ENCODE measurements around the gene WNT6.

WNT6 gene

DNA sequence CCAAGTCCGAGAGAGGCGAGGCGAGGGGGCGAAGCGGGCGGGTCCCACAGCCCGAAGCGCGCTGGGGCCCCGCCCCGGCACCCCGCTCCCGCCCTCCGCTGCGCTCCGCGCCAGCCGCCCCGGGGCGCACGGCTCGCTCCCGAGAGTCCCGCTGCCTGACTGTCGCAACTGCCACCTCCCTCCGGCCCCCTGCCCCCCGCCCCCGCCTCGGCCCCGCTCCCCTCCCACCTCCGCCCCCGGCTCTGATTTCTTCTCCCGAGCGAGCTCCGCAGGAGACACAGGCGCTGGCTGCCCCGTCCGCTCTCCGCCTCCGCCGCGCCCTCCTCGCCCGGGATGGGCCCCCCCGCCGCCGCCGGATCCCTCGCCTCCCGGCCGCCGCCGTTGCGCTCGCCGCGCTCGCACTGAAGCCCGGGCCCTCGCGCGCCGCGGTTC, at the start of gene WNT6:
TSS of gene WNT6 (plus strand) at position 250 of the 432 bp plus-strand sequence. CDS start 233 bp downstream, outside the sequence.
- no peak for FAIRE-seq

DNA sequence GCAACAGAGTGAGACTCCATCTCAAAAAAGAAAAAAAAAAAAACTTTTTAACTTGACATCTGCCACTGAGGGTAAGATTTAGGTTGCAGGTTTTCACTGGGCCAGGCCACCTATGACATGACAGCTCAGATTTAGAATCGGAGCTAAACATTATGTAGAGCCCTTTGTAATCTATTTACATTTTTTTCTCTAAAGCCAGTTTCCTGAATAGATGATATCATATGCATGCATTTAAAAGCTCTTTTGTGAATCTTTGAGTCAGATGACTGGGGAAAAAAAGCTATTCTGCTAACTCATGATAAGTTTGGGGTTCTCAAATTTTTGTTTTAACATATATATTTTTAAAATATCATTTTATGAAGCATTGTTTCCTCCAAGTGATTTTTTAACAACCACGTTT, 49.3 kb upstream of the WNT6 start:
- no peak for FAIRE-seq

DNA sequence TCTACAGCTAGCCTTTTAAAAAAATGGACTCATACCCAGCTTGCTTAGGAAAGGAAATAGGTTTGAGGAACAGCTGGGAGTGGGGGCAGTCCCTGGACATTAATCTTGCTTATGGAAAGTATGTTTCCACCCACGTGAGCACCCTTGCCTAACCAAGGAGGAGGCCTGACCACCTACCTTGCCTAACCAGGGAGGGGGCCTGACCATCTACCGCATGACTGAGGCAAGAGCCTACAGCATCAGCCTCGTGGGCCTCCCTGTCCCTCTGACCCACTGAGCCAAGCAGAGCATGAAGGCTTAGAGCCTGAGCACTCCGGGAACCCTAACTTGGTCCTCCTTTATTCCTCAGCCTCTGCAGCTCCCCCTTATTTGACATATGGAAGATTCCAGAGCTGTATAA, 48.2 kb upstream of the WNT6 start:
- no peak for FAIRE-seq

DNA sequence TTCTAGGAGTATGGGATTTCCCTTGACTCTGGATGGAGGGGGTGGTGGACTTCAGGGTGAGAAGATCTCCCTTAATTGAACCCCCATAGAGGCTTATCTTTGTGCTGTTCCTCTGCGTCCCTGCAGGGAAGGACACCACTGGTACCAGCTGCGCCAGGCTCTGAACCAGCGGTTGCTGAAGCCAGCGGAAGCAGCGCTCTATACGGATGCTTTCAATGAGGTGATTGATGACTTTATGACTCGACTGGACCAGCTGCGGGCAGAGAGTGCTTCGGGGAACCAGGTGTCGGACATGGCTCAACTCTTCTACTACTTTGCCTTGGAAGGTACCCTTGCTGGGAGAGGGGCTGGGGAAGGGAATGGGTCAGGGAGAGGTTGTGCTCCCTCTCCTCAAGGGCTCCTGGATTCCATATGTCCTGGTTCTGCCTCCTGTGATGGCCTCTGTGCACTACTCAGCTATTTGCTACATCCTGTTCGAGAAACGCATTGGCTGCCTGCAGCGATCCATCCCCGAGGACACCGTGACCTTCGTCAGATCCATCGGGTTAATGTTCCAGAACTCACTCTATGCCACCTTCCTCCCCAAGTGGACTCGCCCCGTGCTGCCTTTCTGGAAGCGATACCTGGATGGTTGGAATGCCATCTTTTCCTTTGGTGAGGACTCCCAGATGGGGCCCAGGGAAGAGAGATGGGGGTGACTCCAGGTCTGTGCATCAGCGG, 47.3 kb upstream of the WNT6 start:
- FAIRE-seq = no peak

- FAIRE-seq = no peak
These were observed 46.7 kb upstream of the WNT6 start for GRCh38 chr2:218812861-218813260.

GRCh38 chr2:218813771-218814460, 45.7 kb upstream of the WNT6 start:
- FAIRE-seq = no peak

DNA sequence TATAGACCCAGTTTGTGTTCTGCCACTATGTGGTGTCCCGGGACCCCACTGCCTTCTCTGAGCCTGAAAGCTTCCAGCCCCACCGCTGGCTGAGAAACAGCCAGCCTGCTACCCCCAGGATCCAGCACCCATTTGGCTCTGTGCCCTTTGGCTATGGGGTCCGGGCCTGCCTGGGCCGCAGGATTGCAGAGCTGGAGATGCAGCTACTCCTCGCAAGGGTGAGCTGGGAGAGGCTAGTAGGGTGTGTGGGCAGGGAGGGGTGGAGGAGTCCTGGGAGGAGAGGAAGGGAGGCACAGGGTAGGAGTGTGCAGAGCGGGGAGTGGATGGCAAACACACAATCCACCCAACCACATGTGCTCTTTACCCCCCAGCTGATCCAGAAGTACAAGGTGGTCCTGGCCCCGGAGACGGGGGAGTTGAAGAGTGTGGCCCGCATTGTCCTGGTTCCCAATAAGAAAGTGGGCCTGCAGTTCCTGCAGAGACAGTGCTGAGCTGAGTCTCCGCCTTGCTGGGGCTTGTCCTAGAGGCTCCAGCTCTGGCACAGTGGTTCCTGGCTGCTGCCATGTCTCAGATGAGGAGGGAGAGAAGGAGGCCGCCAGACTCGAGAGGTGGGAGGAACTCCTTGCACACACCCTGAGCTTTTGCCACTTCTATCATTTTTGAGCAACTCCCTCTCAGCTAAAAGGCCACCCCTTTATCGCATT, 44.9 kb upstream of the WNT6 start:
- FAIRE-seq = no peak

DNA sequence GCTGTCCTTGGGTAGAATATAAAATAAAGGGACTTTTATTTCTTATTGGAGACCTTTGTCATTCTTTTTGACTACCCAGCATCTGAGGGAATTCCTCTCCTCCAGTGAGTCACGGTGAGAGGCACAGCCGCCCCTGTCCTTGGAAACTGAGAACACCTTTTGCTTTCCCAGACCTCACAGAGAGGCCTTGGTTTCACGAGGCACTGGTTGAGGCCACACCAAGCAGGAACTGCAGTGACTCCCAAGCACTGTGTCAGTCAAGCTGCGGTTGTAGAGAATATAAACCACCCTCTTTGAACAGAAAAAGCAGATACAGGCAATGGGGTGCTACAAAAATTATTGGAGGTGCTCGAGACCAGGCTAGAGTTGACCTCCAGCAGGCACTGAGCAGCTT, 44.4 kb upstream of the WNT6 start:
- no peak for FAIRE-seq

DNA sequence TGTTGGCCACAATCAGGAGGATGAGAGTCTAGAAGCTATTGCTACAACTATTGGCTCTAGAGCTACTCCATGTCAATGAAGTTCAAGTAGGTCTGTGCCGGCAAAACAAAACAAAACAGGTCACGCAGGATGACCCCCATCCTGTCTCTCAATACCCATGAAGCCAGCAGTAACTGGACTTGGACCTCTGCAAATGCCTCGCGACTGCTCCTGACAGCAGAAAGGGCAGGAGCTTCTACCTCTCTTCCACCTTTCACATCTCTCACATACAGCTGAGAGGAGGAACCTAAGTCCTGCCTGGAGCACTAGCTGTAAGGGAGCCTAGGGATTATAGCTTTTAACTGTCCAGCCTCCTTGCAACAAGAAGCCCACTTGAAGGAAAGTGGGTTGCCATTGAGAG, 44.0 kb upstream of the WNT6 start:
- no peak for FAIRE-seq

DNA sequence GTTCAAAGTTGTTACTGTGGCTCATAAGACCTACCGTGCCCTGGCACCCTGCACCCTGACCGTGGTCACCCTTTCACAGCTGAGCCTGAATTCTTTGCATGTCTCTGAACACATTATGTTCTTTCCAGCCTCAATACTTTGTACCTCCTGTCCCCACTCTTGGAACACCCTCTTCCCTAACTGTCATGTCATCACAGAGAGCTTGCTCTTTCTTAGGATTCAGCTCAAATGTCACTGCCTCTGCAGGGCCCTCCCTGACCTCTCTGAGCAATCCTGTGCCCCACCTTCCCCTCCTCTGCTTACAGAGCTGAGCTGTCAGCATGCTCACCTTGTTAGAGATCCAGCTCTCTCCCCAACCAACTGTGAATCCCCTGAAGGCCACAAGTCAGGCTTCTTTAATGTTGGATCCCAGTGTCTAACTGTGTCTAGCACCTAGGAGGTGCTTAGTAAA, 43.0 kb upstream of the WNT6 start:
- no peak for FAIRE-seq

- no peak for FAIRE-seq
These were observed 40.5 kb upstream of the WNT6 start for GRCh38 chr2:218819093-218819492.

- no peak for FAIRE-seq
These were observed 38.7 kb upstream of the WNT6 start for GRCh38 chr2:218820746-218821369.

DNA sequence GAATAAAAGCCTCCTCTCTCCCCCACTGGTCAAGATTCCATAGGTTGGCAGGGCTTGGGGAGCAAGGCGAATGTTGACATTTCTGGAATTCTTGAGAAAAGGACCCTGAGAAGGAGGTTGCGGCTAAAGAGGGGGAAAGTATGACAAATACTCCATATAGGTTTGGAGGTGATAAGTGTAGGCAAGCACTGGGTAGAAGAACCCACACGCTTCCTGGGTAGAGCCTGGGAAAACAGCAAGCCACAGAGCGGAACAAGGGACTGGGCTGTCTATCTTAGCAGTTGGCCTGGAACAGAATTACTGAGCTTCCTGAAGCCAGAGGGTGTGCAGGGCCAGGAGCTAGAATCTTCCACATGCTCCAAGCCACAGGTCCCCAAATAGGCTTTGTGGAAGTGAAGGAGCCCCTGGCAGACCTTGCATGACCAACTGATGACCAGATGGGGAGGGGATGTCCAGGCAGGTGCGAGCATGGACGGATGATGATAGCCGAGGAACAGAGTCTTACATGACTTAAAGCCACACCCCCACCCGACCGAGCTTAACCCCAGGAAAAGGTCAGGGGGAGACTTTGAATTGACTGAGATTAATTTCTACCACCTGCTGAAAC, 37.9 kb upstream of the WNT6 start:
- no peak for FAIRE-seq

- FAIRE-seq = no peak
These were observed 37.0 kb upstream of the WNT6 start for GRCh38 chr2:218822622-218823021.

GRCh38 chr2:218823196-218823855, 36.3 kb upstream of the WNT6 start:
- FAIRE-seq = no peak

GRCh38 chr2:218824004-218824403, 35.6 kb upstream of the WNT6 start:
- no peak for FAIRE-seq

DNA sequence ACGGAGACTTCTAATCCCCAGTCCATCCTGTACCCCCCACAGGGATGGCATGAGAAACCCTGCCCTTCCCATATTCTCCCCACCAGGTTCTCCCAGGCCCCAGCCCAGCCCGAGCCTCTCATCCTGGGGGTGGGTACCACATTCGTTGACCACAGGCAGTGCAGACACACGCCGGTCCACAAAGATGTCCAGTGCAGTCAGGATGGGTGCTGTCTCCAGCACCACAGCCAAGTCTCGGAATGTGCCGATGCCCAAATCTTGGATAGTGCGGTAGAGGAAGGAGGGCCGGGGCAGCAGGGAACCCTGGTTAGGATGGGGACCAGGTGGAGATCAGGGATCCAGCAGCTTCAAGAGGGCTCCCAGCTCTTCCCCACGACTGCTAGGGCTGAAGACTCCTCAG, 32.8 kb upstream of the WNT6 start:
- FAIRE-seq = no peak

- no peak for FAIRE-seq
These were observed 31.7 kb upstream of the WNT6 start for GRCh38 chr2:218827701-218828476.

GRCh38 chr2:218828477-218828778, 31.2 kb upstream of the WNT6 start:
- no peak for FAIRE-seq

GRCh38 chr2:218829868-218830451, 29.6 kb upstream of the WNT6 start:
- FAIRE-seq = no peak

DNA sequence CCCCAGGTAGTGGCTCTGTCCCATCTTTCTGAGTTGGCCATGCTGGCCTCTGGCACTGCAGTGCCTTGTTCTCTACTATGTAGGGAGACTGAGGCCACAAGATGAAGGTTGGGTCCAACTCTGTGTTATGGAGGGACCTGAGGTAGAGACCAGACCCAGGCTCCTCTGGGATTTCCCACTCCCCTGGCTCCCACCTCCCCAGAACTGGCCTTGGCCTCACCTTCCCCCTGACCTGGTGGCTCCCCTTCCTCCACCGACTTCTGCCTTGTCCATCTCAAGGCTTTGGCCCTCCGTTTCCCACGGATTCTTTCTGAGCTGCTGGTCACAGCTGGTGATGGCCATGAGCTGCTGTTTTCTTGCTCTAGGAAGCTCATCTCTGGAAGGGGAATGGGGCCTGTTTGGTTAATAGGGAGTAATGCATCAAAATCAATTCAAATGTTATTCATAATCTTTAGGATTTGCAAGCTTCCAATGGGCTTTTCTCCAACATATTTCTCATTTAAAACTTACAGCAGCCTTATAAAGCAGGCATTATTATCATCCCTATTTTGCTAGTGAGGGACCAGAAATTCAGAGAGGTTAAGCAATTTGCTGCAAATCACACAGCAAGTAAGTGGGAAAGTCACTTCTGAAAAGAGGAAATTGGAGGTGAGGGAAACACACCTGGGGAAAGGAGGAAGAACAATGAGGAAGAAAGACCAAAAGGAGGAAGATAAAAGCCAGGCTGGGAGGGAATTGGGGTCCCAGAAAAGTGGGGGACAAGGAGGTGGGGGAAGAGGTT, 28.9 kb upstream of the WNT6 start:
- no peak for FAIRE-seq

All from A204.1 (cell line).